ENCODE results near the gene ALPP. TPM values are rescaled to one million over a fixed set of nuclear protein-coding genes. Genes with fewer than 3 reads are reported as not detected.

The ALPP gene
- total and polyA plus RNA-seq, 2 donors (not counting 1 experiment from before 2014, with no cell fraction given) = not detected

GRCh38 chr2:232372231-232373208, 6.0 kb upstream of the ALPP start:
- Histone ChIP-seq H3K4me2 (replicated peaks; ENCODE audit: low read depth, low read length, poor library complexity, severe bottlenecking) (no peak overlapping the region), H3K9me3 (ENCODE audit: control extremely low read depth in 1 of 3, control insufficient read depth in 2 of 3, insufficient read depth in 1 of 3, low read length in 2 of 3) (no peaks in the 10 kb centered on the region), H3K27me3 (replicated peaks in 1 of 4; ENCODE audit: control extremely low read depth in 1 of 4, control insufficient read depth in 3 of 4, insufficient read depth in 4 of 4, low read length in 3 of 4) (peaks cover 0 to 2% (median 0%) of the 10 kb centered on the region in 4 experiments), H2AFZ (ENCODE audit: insufficient read depth, low read depth, low read length, poor library complexity, severe bottlenecking) (no peak overlapping the region), H3K4me3 (ENCODE audit: control extremely low read depth in 1 of 5, extremely low read depth in 1 of 5, insufficient read depth in 1 of 5, low read depth in 2 of 5, low read length in 4 of 5) (no peak overlapping the region), H3K9ac (ENCODE audit: low read length) (no peak overlapping the region), H3K36me3 (replicated peaks in 1 of 2; ENCODE audit: control extremely low read depth in 1 of 2, control insufficient read depth in 1 of 2, extremely low read depth in 1 of 2, insufficient read depth in 2 of 2, low read length in 1 of 2) (no peaks in the 10 kb centered on the region), H3K4me1 (ENCODE audit: control insufficient read depth in 2 of 2, insufficient read depth in 2 of 2, low read length in 2 of 2) (peaks cover 0 to 7% of the 10 kb centered on the region in 2 donors), H3K27ac (ENCODE audit: low read length in 2 of 2) (no peak overlapping the region), H3K79me2 (ENCODE audit: control insufficient read depth, insufficient read depth, low read length) (no peaks in the 10 kb centered on the region), H4K20me1 (ENCODE audit: control insufficient read depth, insufficient read depth, low read length, poor library complexity, severe bottlenecking) (no peaks in the 10 kb centered on the region)
- intact Hi-C loops (cut with micrococcal nuclease) = no loop called here
- ATAC-seq (ENCODE audit: low read depth) (no peak), DNase-seq (no peak)
- H3K4me3 Mint-ChIP-seq = no peak overlapping the region
- H3K27ac Mint-ChIP-seq = no peak overlapping the region
- WGBS (ENCODE audit: insufficient coverage) = 98% methylated on average over 16 of the region's 18 CpGs
- ChIA-PET POLR2A (no interaction called here), CTCF (interaction anchor here (0.5 kb wide), 1 partner anchor 58 kb away, joined by 3 read pairs; no protein-coding TSS in a partner anchor)
- TF ChIP-seq, protein P1, sequence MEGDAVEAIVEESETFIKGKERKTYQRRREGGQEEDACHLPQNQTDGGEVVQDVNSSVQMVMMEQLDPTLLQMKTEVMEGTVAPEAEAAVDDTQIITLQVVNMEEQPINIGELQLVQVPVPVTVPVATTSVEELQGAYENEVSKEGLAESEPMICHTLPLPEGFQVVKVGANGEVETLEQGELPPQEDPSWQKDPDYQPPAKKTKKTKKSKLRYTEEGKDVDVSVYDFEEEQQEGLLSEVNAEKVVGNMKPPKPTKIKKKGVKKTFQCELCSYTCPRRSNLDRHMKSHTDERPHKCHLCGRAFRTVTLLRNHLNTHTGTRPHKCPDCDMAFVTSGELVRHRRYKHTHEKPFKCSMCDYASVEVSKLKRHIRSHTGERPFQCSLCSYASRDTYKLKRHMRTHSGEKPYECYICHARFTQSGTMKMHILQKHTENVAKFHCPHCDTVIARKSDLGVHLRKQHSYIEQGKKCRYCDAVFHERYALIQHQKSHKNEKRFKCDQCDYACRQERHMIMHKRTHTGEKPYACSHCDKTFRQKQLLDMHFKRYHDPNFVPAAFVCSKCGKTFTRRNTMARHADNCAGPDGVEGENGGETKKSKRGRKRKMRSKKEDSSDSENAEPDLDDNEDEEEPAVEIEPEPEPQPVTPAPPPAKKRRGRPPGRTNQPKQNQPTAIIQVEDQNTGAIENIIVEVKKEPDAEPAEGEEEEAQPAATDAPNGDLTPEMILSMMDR (IDR thresholded peaks at IDR 0.05) = no peak
- no peak for TF ChIP-seq EZH2 (IDR thresholded peaks at IDR 0.05; ENCODE audit: borderline replicate concordance, insufficient read depth, low read depth, low read length, poor library complexity, severe bottlenecking)
- H3K9me3 Mint-ChIP-seq (ENCODE audit: insufficient read depth) = no peaks in the 10 kb centered on the region
- no peaks in the 10 kb centered on the region for H3K27me3 Mint-ChIP-seq
- peaks cover 2% of the 10 kb centered on the region for H3K4me1 Mint-ChIP-seq

- no CpG with 5 or more reads among the region's 1 CpG for WGBS (ENCODE audit: insufficient coverage)
- peaks cover 2% of the 10 kb centered on the region for H3K4me1 Mint-ChIP-seq
- no peak overlapping the region for H3K4me2 ChIP-seq (replicated peaks; ENCODE audit: low read depth, low read length, poor library complexity, severe bottlenecking)
- H3K9ac ChIP-seq (ENCODE audit: low read length) = no peak overlapping the region
- H3K27me3 ChIP-seq (replicated peaks in 1 of 4; ENCODE audit: control extremely low read depth in 1 of 4, control insufficient read depth in 3 of 4, insufficient read depth in 4 of 4, low read length in 3 of 4) = no peaks in the 10 kb centered on the region
- no peak overlapping the region for H2AFZ ChIP-seq (ENCODE audit: insufficient read depth, low read depth, low read length, poor library complexity, severe bottlenecking)
- CTCF ChIA-PET = no interaction called here
- DNase-seq (no peak), ATAC-seq (ENCODE audit: low read depth) (no peak)
- TF ChIP-seq EZH2 (IDR thresholded peaks at IDR 0.05; ENCODE audit: borderline replicate concordance, insufficient read depth, low read depth, low read length, poor library complexity, severe bottlenecking) = no peak
- TF ChIP-seq, protein P1 (IDR thresholded peaks at IDR 0.05) = no peak
- H3K79me2 ChIP-seq (ENCODE audit: control insufficient read depth, insufficient read depth, low read length) = no peaks in the 10 kb centered on the region
- H3K4me1 ChIP-seq (ENCODE audit: control insufficient read depth in 2 of 2, insufficient read depth in 2 of 2, low read length in 2 of 2) = peaks cover 0 to 7% of the 10 kb centered on the region in 2 donors
- no peaks in the 10 kb centered on the region for H3K9me3 Mint-ChIP-seq (ENCODE audit: insufficient read depth)
- no peak overlapping the region for H3K27ac ChIP-seq (ENCODE audit: low read length in 2 of 2)
- POLR2A ChIA-PET = no interaction called here
- no peak overlapping the region for H3K4me3 Mint-ChIP-seq
- H3K36me3 ChIP-seq (replicated peaks in 1 of 2; ENCODE audit: control extremely low read depth in 1 of 2, control insufficient read depth in 1 of 2, extremely low read depth in 1 of 2, insufficient read depth in 2 of 2, low read length in 1 of 2) = no peaks in the 10 kb centered on the region
- H3K27me3 Mint-ChIP-seq = no peaks in the 10 kb centered on the region
- no peaks in the 10 kb centered on the region for H3K9me3 ChIP-seq (ENCODE audit: control extremely low read depth in 1 of 3, control insufficient read depth in 2 of 3, insufficient read depth in 1 of 3, low read length in 2 of 3)
- H3K27ac Mint-ChIP-seq = no peak overlapping the region
- H3K4me3 ChIP-seq (ENCODE audit: control extremely low read depth in 1 of 5, extremely low read depth in 1 of 5, insufficient read depth in 1 of 5, low read depth in 2 of 5, low read length in 4 of 5) = no peak overlapping the region
- intact Hi-C loops (cut with micrococcal nuclease) = no loop called here
- H4K20me1 ChIP-seq (ENCODE audit: control insufficient read depth, insufficient read depth, low read length, poor library complexity, severe bottlenecking) = no peaks in the 10 kb centered on the region
Observed at GRCh38 chr2:232374356-232374755, 4.2 kb upstream of the ALPP start.
